Stimulated activated CD8-positive, alpha-beta memory T cell treated with anti-CD3 and anti-CD28 coated beads, Interleukin-7, amount 100 ng/mL, for 48 hours (primary cell): ENCODE results near the gene TNFAIP2.

Experiments
- DNase-seq, 2 donors: peaks; one replicate each; pipeline ENCODE4 v3.0.0-alpha.2; 2020; ENCODE audit warnings: low read depth in 1 of 2; ENCODE audit errors: extremely low read depth in 1 of 2

Gene TNFAIP2

DNA sequence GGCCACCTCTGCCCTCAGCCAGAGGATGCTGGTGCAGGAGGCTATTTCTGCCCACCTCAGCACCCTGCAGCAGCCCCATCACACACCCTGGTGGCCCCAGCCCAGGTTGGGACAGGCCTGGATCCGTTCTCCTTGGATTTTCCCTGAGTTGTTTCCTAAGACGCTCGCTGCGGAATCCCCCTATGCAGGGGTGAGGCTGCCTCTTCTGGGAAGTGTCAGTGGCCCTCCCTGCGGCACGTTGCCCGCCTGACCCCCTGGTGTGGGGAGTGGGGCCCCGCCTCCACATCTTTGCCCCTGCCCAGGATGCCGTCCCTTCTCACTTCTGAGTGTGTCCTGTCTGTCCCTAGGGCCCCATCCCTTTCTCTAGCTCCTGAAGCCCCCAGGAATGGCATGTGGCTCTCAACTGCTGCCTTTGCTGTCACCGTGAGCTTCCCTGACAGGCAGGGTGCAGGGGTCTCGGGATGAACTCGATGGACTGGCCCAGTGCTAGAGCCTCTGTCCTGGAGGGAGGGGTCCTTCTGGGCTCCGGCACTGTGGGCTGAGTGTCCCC, 29.3 kb upstream of the TNFAIP2 start:
- no peak for DNase-seq

DNA sequence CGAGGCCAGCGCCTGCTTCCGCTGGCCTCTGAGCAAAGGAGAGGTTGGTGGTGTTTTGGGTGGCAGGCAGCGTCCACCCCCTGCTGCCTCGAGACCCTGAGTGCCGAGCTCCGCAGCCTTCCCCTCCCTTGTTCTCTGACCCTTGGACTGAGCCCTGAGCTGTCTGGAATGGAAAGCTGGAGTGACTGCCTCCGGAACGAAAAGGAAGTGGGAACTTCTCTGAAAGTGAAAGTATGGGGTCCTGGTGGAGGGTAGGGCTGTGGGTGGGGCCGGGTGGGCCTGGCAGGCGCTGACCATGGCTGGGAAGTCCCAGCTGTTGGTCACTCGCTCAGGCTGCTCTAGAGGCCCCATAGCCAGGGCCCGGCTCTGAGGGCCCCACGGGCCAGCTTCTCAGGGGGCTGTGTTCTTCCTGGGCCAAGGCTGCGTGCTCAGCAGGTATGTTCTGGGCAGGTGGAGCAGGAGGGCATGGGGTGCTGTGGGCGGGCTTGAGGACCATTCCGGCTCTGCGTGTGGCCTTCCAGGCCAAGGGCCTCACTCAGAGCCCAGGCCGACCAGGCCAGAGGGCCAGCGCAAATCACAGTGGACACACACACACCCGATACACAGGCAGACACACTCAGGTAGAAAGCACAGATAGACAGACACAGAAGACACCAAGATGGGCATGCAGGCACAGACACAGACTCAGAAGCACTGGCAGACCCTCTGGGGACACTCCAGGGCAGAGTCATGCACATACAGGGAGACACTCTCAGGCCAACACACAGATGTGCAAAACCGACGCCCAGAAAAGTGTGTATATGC, 28.7 kb upstream of the TNFAIP2 start, which contains the start of gene EXOC3L4:
Gene EXOC3L4 (plus strand): TSS at position 320 of the 804 bp plus-strand sequence. CDS start 5,495 bp downstream, outside the sequence.
- no peak for DNase-seq

DNA sequence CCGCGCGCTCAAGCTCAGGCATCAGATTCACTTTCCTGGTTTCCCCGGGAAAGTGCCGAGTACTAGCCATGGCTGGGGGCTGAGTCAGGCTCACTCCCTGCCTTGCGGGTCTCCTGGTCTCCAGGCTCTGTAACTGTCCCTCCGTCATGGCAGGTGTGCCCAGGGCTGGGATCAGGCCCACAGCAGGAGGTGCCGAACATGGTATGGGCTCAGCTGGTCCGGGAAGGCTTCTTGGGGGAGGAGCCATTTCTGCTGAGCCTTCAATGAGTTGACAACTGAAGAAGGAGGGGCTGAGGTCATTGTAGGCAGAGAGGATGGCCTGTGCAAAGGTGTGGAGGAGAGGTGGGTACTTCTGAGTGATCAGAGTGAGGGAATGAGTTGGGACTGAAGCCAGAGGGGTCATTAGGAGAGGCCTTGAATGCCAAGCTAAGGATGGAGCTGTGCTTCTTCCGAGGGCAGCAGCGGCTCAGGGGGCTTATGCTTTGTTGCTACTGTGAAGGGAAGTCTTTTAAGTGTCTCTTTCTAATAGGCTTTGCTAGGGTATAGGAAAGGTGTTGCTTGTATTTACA, 28.0 kb upstream of the TNFAIP2 start:
- DNase-seq: no peak

DNA sequence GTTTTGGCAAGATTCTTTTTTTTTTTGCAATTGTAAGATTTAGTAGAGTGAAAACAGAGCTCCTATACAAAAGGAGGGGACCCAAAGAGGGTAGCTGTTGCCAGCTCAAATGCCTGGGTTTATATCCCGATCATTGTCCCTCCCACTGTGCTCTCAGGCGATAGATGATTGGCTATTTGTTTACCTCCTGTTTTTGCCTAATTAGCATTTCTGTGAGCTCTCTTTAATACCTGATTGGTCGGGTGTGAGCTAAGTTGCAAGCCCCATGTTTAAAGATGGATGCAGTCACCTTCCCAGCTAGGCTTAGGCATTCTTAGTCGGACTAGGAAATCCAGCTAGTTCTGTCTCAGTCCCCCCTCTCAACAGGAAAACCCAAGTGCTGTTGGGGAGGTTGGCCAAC, 26.9 kb upstream of the TNFAIP2 start:
- no peak for DNase-seq

DNA sequence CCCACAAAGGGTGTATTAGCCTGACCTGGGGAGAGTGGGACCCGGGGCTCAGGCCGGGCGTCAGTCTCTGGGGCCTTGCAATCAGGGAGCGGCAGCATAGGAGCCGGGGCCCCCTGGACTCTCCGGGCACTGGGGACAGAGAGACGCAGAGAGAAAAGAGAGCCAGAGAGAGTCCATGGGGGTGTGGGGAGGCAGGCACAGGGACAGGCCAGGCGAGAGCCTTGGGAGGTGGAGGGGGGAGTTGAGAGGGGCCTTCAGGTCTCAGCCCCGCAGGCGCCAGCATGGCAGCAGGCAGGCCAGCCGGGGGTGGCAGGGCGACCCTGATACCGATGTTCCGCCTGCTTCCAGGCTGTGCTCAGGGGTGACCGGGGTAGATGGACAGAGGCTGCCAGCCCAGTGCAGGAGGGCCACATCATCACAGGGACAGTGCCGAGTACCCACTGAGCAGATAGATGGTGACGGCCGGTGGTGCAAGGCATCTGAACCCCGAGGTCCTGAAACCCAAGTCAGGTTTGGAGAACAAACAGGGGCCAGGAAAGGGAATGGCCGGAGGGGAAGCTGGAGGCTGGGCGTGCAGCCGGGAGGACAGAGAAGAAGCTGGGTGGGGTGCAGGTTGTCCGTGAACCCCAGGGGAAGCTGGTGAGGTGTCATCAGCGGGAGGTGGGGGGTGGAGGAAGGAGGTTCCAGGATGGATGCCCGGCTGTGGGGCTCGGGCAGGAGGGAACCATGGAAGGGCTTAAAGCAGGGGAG, 25.8 kb upstream of the TNFAIP2 start:
- no peak for DNase-seq

DNA sequence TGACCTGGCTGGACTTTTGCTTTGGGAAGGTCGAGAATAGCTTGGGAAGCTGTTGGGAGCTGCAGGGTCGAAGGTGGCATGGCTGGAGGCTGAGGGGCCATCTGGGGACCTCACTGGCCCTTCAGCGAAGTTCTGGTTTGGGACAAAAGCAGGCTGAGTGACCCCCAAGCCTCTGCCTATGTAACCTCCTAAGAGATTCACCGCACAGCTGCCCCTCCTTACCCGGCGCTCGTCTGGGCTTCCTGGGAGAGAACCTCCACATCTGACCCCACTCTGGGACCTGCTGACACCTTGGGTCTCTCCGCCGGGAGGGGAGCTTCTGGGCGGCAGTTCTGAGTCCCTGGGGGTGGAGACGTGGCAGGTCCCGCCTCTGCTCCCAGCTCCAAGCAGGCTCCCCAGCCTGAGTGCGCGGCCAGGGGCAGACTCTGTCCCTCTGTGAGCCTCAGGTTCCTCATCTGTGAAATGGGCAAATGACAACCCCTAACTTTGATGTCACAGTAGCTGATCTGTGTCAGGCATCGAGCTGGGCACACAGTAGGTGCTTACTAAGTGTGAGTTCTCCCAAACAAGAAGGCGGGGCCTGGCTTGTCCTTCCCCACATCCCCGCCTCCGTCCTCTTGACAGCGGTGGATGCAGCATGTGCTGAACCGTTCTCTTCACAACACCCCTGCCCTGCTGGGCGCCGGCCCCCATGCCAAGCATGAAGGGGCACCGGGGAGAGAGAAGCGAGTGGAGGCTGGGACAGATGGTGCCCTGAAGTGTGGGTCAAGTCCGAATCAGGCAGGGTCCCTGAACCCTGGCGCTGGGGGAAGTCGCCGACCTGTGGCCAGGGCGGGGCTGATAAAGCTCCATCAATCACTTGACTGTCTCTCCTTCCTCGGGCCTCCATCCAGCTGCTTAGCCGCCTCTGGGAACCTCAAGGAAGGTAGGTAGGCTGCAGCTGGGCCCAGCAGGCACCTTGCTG, 25.0 kb upstream of the TNFAIP2 start:
- DNase-seq: no peak

DNA sequence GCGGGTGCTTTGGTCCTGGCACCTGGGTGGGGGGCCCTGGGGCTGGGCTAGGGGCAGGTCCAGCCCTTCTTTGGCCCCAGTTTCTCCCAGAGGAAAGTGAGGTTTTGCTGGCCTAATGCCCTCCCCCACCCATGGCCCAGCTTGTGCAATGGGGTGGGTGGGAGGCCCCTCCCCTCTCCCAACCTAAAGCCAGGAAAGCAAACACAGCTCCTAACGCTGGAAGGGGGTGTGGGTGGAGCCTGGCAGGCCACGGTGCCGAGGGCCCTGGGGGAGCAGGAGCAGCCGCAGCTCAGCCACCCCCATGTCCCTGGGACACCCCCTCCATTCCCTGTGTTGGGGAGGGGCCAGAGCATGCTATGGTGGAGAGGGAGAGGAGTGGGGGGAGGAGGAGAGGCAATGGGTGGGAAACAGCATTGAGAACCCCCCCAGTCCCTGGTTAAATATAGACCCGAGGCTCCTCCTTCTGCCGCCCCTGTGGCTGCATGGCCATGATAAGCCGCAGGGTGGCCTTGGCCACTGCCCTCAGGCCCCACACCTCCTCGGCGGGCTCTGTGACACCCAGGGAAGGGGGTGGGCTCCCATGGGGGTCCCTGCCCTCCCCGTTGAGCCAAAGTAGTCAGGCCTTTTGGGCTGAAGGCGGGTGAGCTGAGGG, 24.1 kb upstream of the TNFAIP2 start:
- DNase-seq: no peak

DNA sequence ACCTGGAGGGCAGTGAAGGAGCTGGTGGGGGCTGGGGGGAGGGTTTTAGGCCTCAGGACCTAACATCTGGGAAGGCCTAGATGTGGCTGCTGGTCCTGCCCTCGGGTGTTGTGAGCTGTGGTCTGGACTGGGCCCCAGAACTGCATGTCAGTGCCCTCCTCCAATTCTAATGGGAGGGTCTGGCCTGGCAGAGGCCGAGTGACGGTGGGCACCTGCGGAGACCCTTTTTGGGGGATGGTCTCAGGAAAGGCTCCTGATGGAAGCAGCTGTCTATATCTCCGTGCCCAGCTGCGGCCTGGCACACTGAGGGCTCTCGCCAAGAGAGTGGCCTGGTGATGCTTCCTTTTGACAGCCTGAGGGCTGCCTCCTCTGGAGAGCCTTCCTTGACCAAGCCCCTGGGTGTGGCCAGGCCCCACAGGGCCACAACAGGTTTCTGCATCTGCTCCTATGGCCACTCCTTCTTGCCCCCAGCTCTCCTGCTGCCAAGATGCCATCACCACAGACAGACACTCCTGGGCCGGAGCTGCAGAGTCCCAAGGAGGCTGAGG, 23.5 kb upstream of the TNFAIP2 start:
- no peak for DNase-seq

DNA sequence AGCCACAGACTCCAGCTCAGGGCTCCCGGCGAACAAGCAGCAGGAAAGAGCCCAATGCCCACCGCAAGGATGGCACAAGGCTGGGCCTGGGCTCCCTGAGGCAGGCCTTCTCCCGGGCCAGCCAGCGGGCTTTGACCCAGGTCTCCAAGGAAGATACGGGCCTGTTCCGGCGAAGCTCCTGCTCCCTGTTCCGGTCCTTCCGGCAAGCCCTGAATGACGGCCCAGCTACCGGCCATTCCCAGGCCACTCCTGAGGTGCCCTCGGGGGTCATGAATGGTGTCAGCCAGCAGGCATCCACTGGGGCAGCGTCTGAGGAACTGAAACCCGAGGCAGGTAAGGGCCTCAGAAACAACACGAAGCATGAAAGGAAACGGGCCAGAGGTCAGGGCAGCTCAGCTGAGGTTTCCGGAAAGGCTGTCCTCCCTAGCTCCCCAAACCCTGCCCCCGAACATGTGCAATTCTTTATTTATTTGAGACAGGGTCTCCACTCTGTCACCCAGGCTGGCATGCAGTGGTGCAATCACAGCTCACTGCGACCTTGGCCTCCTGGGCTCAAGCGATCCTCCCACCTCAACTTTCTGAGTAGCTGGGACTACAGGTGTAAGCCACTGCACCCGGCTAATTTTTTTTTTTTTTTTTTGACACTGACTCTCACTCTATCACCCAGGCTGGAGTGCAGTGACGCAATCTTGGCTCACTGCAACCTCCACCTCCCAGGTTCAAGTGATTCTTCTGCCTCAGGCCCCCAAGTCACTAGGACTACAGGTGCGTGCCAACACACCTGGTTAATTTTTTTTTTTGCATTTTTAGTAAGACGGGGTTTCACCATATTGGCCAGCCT, 22.8 kb upstream of the TNFAIP2 start:
- DNase-seq: no peak

DNA sequence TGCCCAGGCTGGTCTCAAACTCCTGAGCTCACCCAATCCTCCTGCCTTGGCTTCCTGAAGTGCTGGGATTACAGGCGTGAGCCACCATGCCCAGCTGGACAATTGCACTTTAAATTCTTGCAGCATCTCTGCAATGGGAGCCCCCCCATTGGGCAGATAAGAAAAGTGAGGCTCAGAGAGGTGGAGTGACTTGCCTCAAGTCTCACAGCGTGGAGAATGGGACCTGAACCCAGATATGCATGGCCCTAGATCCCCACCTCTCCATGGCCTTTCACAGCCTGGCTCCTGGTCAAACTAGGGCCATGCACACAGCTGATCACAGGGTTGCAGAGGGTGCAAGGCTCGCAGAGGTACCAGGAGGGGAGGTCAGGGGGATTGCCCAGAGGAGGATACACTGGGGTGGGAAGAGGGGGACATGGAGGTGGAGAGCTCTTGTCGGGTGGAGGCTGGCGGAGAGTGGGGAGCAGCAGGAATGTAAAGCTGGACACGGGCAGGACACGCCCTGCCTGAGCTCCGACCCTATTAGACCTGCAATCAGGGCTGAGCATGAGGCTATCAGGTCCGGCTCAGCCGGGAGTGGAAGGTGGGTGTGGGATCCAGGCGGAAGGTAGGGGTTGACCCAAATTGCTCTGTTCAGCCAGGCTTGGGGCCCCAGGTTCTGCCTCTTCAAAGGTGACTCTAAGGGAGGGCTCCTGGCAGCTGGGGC, 21.9 kb upstream of the TNFAIP2 start:
- no peak for DNase-seq

DNA sequence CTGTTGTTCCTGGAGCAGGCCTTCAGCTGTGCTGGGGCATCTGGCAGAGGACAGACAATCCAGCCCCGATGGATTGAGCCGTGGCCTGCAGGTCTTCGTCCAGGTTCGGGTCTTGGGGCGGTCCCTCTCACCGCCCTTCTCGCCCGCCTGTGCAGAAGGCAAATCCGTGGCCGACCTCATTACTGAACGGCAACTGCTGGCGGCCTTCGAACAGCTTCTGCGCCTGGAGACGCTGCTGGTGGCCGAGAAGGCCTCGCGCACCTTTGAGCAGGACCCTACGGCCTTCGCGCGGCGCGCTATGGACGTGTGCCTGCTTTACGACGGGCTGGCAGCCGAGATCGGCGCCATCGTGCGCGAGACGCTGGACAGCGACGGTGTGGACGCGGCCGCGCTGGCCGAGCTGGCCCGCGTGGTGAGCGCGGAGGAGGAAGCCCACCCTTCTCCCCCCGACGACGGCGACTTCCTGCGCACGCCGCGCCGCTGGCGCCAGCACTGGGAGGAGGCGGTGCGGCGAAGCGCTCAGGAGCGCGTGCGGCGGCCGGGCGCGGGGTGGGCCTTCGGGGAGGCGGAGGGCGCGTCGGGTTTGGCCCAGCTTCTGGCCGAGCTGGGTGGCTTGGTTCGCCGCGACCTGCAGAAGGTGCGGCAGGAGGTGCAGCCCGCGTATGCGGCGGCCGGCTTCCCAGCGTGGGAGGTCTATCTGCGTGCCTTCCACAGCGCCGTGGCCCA, 21.1 kb upstream of the TNFAIP2 start:
- no peak for DNase-seq

DNA sequence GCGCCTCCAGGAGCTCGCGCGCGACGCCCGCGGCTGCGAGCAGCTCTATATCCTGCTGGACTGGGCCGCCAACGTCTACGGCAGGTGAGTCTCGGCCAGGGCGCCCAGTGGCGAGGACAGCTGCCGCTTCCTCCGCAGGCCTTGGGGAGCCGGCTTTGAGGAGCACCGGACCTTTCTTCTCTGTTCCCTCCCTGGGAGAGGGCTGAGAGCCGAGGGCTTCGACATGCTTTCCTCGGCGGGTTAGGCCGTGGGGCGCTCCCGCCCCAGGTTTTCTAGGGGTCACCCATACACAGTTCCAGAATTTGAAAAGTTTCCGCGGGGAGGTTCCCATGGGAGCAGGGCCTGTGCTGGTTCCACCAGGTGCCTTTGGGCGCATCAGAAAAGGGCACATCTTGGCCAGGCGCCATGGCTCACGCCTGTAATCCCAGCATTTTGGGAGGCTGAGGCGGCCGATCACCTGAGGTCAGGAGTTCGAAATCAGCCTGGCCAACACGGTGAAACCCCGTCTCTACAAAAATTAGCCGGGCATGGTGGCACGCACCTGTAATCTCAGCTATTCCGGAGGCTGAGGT, 20.5 kb upstream of the TNFAIP2 start:
- no peak for DNase-seq

DNA sequence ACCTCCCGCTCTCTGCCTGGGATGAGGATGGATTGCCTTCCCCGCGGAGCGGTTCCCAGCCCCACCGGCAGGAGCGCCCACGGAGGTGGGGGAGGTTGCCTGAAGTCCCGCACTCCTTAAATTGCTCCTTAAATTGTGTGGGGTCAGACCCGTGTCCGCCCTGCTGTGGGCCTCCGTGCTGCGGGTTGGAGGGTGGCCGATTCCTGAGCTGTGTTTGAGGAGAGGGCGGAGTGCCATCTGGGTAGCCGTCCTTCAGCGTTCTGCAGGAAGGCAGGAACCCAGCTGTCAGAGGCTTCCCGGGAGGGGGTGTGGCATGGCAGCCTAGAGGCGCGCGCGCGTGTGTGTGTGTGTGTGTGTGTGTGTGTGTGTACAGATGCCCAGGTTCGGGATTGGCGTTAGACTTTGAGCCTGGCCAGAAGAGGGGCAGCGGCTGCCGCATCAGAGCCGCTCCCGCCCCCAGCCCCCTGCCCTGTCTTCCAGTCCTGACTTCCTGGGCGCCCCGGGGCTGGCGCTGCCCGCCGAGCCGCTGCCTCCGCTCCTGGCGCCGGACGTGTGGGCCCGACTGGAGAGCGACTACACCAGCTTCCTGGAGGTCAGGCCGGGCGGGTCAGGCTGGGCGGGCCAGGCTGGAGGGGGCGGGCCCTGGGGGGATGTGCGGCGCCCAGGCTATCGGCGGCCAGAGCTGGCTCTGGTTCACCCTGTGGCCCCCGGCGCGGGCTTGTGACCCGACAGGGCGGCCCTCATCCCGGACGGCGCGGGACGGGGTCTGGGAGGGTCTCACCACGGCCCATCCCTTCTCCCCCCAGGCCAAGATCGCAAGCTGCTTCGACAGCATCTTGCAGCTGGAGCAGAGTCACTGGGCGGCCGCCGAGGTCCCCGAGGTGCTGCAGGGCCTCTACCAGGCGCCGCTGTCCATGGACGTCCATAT, 19.5 kb upstream of the TNFAIP2 start:
- DNase-seq: no peak

DNA sequence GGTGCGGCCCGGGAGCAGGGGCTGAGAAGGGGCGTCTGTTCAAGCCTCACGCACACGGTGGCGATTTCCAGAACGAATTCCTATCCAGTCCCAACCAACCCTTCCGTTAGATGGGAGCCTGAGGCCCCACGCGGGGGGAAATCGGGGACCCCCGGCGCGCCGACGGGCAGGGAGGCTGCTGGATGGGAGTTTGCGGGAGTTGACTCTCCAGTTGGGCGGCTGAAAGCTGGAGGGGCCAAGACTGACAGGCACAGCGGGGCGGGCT, 18.9 kb upstream of the TNFAIP2 start:
- no peak for DNase-seq

DNA sequence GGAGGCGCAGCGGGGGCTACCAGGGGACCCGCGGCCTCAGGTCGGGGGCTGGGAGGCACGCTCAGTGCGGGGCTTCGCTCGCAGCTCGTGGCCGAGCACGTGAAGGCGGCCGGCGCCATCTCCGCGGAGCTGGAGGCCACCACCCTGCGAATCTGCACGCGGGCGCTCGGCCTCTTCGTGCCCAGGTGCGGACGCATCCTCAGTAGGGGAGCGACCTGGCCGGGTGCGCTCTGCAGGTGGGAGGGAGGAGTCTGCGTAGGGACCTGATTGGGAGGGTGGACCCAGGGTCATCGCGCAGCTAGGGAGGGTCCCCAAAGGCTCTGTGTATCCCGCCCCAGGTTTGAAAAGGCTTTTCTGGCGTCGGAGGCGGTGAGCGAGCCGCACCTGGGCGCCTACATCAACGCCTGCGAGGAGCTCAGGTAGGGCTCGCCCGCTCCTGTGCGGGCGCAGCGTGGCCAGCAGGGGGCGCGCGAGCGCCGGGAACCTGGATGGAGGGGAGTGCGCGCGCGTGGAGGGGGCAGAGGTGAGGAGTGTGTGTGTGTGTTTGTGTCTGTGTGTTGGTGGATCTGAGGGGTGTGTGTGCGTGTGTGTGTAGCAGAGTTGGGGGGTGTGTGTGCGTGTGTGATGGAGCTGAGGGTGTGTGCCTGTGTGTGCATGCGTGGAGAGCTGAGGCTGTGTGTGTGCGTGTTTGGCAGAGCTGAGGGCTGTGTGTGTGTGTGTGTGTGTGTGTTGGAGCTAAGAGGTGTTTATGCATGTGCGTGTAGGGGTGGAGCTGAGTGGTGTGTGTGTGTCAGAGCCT, 18.4 kb upstream of the TNFAIP2 start:
- peak; percentile 33 to 41 for DNase-seq
